Lung (tissue), 12 donors: ENCODE data around the gene GABRP. TPM values are rescaled to one million over a fixed set of nuclear protein-coding genes. Genes with fewer than 3 reads are reported as not detected.

Source experiments
- ATAC-seq: fragments of 200-7000 bp; cut with Tn5 transposase; one replicate; pipeline ENCODE4 v1.9.1; 2020; ENCODE audit warnings: moderate number of reproducible peaks; ENCODE audit not compliant: insufficient read depth, low FRiP score
- DNase-seq, 3 donors: peaks; one replicate each; pipeline ENCODE4 v3.0.0-alpha.2; 2013 to 2017
- H3K27ac ChIP-seq, 2 donors: one replicate each; pipeline ENCODE4 v1.5.1; 2013; ENCODE audit warnings: mild to moderate bottlenecking in 2 of 2, moderate library complexity in 2 of 2, control low read depth in 1 of 2, inconsistent platforms in 1 of 2, low read depth in 1 of 2, low read length in 1 of 2
- H3K27me3 ChIP-seq, 3 donors: one replicate each; pipeline ENCODE4 v1.5.1; 2013; ENCODE audit warnings: low read length in 2 of 3; ENCODE audit not compliant: control insufficient read depth in 3 of 3, insufficient read depth in 3 of 3
- H3K36me3 ChIP-seq, 4 donors: one replicate each; pipeline ENCODE4 v1.5.1; 2013; ENCODE audit warnings: low read length in 4 of 4, mild to moderate bottlenecking in 1 of 4, moderate library complexity in 1 of 4; ENCODE audit not compliant: control insufficient read depth in 4 of 4, insufficient read depth in 4 of 4
- H3K4me1 ChIP-seq, 5 donors: one replicate each; pipeline ENCODE4 v1.5.1; 2013; ENCODE audit warnings: low read length in 5 of 5, mild to moderate bottlenecking in 2 of 5, moderate library complexity in 1 of 5; ENCODE audit not compliant: control insufficient read depth in 5 of 5, insufficient read depth in 5 of 5
- H3K4me3 ChIP-seq: one replicate; pipeline ENCODE4 v1.5.1; 2013; ENCODE audit warnings: mild to moderate bottlenecking, control low read depth, moderate library complexity
- H3K9ac ChIP-seq, 2 donors: one replicate each; pipeline ENCODE4 v1.5.1; 2013; ENCODE audit warnings: low read length in 2 of 2, control low read depth in 1 of 2; ENCODE audit not compliant: insufficient read depth in 1 of 2
- H3K9me3 ChIP-seq, 4 donors: one replicate each; pipeline ENCODE4 v1.5.1; 2013; ENCODE audit warnings: low read length in 3 of 4, mild to moderate bottlenecking in 1 of 4, moderate library complexity in 1 of 4; ENCODE audit not compliant: control insufficient read depth in 4 of 4, insufficient read depth in 3 of 4
- CTCF ChIP-seq: IDR thresholded peaks from 2 replicates; pipeline ENCODE4 v1.5.1; 2012; ENCODE audit warnings: mild to moderate bottlenecking; ENCODE audit errors: control extremely low read depth, extremely low read depth
- WGBS, 2 donors: extraction: QIAGEN DNeasy Blood & Tissue Kit; methylation state at CpG; one replicate each; pipeline ENCODE4 v1.1.7; 2013; 5-methylcytosine and 5-hydroxymethylcytosine counted together
- polyA plus RNA-seq, 2 donors: library from polyadenylated mRNA; stranded (reverse); fragments of 200-250 nt; gene quantifications; one replicate each; pipeline ENCODE4 v1.2.1, GENCODE V29; 2013
- total RNA-seq, 2 donors: library from RNA; depleted of rRNA in 1 of 2; stranded (reverse); fragments of >200 nt in 1 of 2; gene quantifications; one replicate each; pipeline ENCODE4 v1.2.1, GENCODE V29; 2014 to 2021
- donor health status: control.
- donor health status: control.
- donor health status: Bipolar disorder and iron deficiency.
- donor health status: healthy.
- donor health status: DM: yes; HTN: yes; CAD: no.

The GABRP gene
- total and polyA plus RNA-seq, 4 donors, result 0.26 to 1.5 (median 0.75) TPM

- ATAC-seq (no peak), DNase-seq (no peak)
- H3K36me3 ChIP-seq, result no peaks in the 10 kb centered on the region
- no peak overlapping the region for H3K4me3 ChIP-seq
- no peak for TF ChIP-seq CTCF
- no peaks in the 10 kb centered on the region for H3K27me3 ChIP-seq
- no peak overlapping the region for H3K27ac ChIP-seq
- H3K9me3 ChIP-seq, result no peaks in the 10 kb centered on the region
- 13% methylated on average over 11 to 12 of the region's 12 CpGs for WGBS, 2 donors
- H3K4me1 ChIP-seq, result peaks cover 0 to 9% (median 3%) of the 10 kb centered on the region in 5 donors
- H3K9ac ChIP-seq, result no peak overlapping the region
Measured at GRCh38 chr5:170743876-170744212, 39.7 kb upstream of the GABRP start.

GRCh38 chr5:170745481-170746071 is 37.9 kb upstream of the GABRP start:
- no peak overlapping the region for H3K4me3 ChIP-seq
- TF ChIP-seq CTCF, result no peak
- 33 to 54% methylated on average over 12 of the region's 12 CpGs for WGBS, 2 donors
- H3K36me3 ChIP-seq, result no peaks in the 10 kb centered on the region
- H3K27me3 ChIP-seq, result no peaks in the 10 kb centered on the region
- peak overlapping the region; percentile 49 to 71 for H3K27ac ChIP-seq
- DNase-seq, result peak; percentile 31 to 53 (median 51)
- peaks cover 0 to 19% (median 3%) of the 10 kb centered on the region in 5 donors for H3K4me1 ChIP-seq
- no peak overlapping the region for H3K9ac ChIP-seq
- H3K9me3 ChIP-seq, result no peaks in the 10 kb centered on the region
- no peak for ATAC-seq

GRCh38 chr5:170746075-170746960 is 37.2 kb upstream of the GABRP start:
- TF ChIP-seq CTCF, result no peak
- H3K4me3 ChIP-seq, result no peak overlapping the region
- ATAC-seq, result no peak
- no peak overlapping the region for H3K9ac ChIP-seq
- no peaks in the 10 kb centered on the region for H3K9me3 ChIP-seq
- no peaks in the 10 kb centered on the region for H3K36me3 ChIP-seq
- 59 to 74% methylated on average over 14 of the region's 14 CpGs for WGBS, 2 donors
- H3K4me1 ChIP-seq, result peaks cover 0 to 20% (median 3%) of the 10 kb centered on the region in 5 donors
- H3K27ac ChIP-seq, result peak overlapping the region in 1 of 2 donors; percentile 61
- no peaks in the 10 kb centered on the region for H3K27me3 ChIP-seq
- DNase-seq, result peak in 1 of 3 donors; percentile 22
